Panc1 (cell line): Measurements from ENCODE around the gene GRID1. TPM values are rescaled to one million over a fixed set of nuclear protein-coding genes. Genes with fewer than 3 reads are reported as not detected.

Experiments used
- ATAC-seq: fragments of 200-7000 bp; cut with Tn5 transposase; 2 replicates; pipeline ENCODE4 v1.9.1; 2020; ENCODE audit warnings: mild to moderate bottlenecking, moderate library complexity
- BruUV-seq: library from RNA; stranded (reverse); fragments of 400-500 nt; replicated peaks from 2 replicates; lab custom pipeline; 2021; lab: Mats Ljungman, UMichigan
- CTCF ChIA-PET: fragments of 300-600 bp; sonication (Branson Sonifier 250); formaldehyde crosslinking; loops from one replicate; lab custom pipeline; 2022; ENCODE audit warnings: antibody characterized with exemption; lab: Charles Lee
- POLR2A ChIA-PET: fragments of 300-600 bp; sonication (Branson Sonifier 250); formaldehyde crosslinking; loops from one replicate; lab custom pipeline; 2022; ENCODE audit warnings: antibody characterized with exemption; lab: Charles Lee
- DNase-seq: peaks from one replicate; pipeline ENCODE4 v3.0.0-alpha.2; 2010; ENCODE audit warnings: low read depth, low spot score
- H3K27ac ChIP-seq: 2 replicates; pipeline ENCODE4 v1.5.1; 2011; ENCODE audit warnings: mild to moderate bottlenecking, low read length, inconsistent platforms
- H3K27me3 ChIP-seq: fragments of 200-500 bp; sonication (Bioruptor generic); 2 replicates; pipeline ENCODE4 v1.6.0; 2014; ENCODE audit warnings: low read length, inconsistent platforms; ENCODE audit not compliant: control insufficient read depth, insufficient read depth
- H3K36me3 ChIP-seq: fragments of 200-500 bp; sonication (Bioruptor generic); 2 replicates; pipeline ENCODE4 v1.5.1; 2014; ENCODE audit warnings: inconsistent platforms, mild to moderate bottlenecking, low read length, moderate library complexity; ENCODE audit not compliant: control insufficient read depth, insufficient read depth
- H3K4me1 ChIP-seq: 2 replicates; pipeline ENCODE4 v1.5.1; 2011; ENCODE audit warnings: inconsistent platforms, mild to moderate bottlenecking, low read length, moderate library complexity; ENCODE audit not compliant: control insufficient read depth, insufficient read depth
- H3K4me3 ChIP-seq, 2 experiments: 2 replicates each; pipeline ENCODE4 v1.5.1; 2011 to 2012; ENCODE audit warnings: low read depth in 2 of 2, low read length in 2 of 2, mild to moderate bottlenecking in 2 of 2, inconsistent platforms in 1 of 2, moderate library complexity in 1 of 2
- H3K9me3 ChIP-seq: fragments of 200-500 bp; sonication (Bioruptor generic); 2 replicates; pipeline ENCODE4 v1.5.1; 2014; ENCODE audit warnings: low read depth, mild to moderate bottlenecking, inconsistent platforms, low read length, moderate library complexity; ENCODE audit not compliant: control insufficient read depth, insufficient read depth
- POLR2AphosphoS5 ChIP-seq: IDR thresholded peaks from 2 replicates; pipeline ENCODE4 v1.6.1; 2012; ENCODE audit warnings: mild to moderate bottlenecking, low read depth, low read length, moderate library complexity
- SIN3A ChIP-seq: IDR thresholded peaks from 2 replicates; pipeline ENCODE4 v1.6.1; 2012; ENCODE audit warnings: low read depth, mild to moderate bottlenecking, low read length, moderate library complexity, borderline replicate concordance; ENCODE audit not compliant: insufficient read depth
- TCF7L2 ChIP-seq: IDR thresholded peaks from 2 replicates; pipeline ENCODE4 v1.6.1; 2011; ENCODE audit warnings: mild to moderate bottlenecking, low read depth, low read length, inconsistent platforms
- in situ Hi-C: cut with HindIII; loops from 2 replicates; pipeline ENCODE4 v1.10.0; 2016; ENCODE audit warnings: low sequenced_read_pairs, low pct_unique_long_range_greater_than_20kb
- intact Hi-C: fragments of 100-400 bp; cut with micrococcal nuclease; formaldehyde crosslinking; loops from one replicate; pipeline ENCODE4 v1.10.0; 2022; ENCODE audit not compliant: unreplicated experiment
- total RNA-seq: library from RNA; stranded (reverse); gene quantifications from one replicate; pipeline ENCODE4 v1.2.1, GENCODE V29; 2021; ENCODE audit not compliant: unreplicated experiment
- TF ChIP-seq, protein P1 (sequence below), 2 experiments: IDR thresholded peaks; 2 replicates each; pipeline ENCODE4 v1.6.1; 2011 to 2012; ENCODE audit warnings: low read depth in 2 of 2, control low read depth in 1 of 2, low read length in 1 of 2, mild to moderate bottlenecking in 1 of 2, moderate library complexity in 1 of 2; ENCODE audit not compliant: insufficient read depth in 1 of 2
- TF ChIP-seq, protein P2 (sequence below): fragments of 450-650 bp; IDR thresholded peaks from 2 replicates; pipeline ENCODE4 v1.5.1; 2017; ENCODE audit warnings: mild to moderate bottlenecking

GRID1 gene
- total RNA-seq, 1 experiment from 2014 or later = 2.3 TPM

DNA sequence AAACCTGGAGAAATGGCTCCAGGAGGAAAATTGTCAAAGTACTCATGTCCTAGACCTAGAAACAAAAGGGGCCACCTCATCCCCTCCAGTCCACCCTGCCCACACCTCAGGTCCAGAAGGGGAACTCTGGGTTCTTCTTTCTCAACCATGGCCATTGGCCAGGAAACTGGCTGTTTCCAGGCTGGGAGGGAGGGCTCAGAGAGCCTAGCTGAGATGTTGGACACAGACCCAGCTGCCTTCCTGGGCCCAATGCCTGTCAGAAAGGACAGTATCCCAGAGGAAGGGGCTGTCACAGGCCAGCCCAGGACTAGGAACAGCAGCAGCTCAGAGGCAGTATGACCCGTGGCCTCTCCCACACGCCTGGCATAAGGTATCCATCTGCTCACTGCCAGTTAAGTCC lies 9.6 kb downstream of the GRID1 start:
- Histone ChIP-seq H3K27me3 (no peaks in the 10 kb centered on the region), H3K4me1 (no peaks in the 10 kb centered on the region), H3K9me3 (no peaks in the 10 kb centered on the region), H3K27ac (no peak overlapping the region), H3K36me3 (no peaks in the 10 kb centered on the region), H3K4me3 (no peak overlapping the region)
- ATAC-seq (no peak), DNase-seq (no peak)
- CTCF ChIA-PET = no interaction called here
- POLR2A ChIA-PET = no interaction called here
- TF ChIP-seq POLR2AphosphoS5 = no peak
- TF ChIP-seq, protein P1, sequence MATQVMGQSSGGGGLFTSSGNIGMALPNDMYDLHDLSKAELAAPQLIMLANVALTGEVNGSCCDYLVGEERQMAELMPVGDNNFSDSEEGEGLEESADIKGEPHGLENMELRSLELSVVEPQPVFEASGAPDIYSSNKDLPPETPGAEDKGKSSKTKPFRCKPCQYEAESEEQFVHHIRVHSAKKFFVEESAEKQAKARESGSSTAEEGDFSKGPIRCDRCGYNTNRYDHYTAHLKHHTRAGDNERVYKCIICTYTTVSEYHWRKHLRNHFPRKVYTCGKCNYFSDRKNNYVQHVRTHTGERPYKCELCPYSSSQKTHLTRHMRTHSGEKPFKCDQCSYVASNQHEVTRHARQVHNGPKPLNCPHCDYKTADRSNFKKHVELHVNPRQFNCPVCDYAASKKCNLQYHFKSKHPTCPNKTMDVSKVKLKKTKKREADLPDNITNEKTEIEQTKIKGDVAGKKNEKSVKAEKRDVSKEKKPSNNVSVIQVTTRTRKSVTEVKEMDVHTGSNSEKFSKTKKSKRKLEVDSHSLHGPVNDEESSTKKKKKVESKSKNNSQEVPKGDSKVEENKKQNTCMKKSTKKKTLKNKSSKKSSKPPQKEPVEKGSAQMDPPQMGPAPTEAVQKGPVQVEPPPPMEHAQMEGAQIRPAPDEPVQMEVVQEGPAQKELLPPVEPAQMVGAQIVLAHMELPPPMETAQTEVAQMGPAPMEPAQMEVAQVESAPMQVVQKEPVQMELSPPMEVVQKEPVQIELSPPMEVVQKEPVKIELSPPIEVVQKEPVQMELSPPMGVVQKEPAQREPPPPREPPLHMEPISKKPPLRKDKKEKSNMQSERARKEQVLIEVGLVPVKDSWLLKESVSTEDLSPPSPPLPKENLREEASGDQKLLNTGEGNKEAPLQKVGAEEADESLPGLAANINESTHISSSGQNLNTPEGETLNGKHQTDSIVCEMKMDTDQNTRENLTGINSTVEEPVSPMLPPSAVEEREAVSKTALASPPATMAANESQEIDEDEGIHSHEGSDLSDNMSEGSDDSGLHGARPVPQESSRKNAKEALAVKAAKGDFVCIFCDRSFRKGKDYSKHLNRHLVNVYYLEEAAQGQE (IDR thresholded peaks at IDR 0.05; ENCODE audit: insufficient read depth in 1 of 2, low read depth in 2 of 2, low read length in 1 of 2) = no peak
- TF ChIP-seq SIN3A = no peak
- TF ChIP-seq TCF7L2 = no peak
- TF ChIP-seq, protein P2, sequence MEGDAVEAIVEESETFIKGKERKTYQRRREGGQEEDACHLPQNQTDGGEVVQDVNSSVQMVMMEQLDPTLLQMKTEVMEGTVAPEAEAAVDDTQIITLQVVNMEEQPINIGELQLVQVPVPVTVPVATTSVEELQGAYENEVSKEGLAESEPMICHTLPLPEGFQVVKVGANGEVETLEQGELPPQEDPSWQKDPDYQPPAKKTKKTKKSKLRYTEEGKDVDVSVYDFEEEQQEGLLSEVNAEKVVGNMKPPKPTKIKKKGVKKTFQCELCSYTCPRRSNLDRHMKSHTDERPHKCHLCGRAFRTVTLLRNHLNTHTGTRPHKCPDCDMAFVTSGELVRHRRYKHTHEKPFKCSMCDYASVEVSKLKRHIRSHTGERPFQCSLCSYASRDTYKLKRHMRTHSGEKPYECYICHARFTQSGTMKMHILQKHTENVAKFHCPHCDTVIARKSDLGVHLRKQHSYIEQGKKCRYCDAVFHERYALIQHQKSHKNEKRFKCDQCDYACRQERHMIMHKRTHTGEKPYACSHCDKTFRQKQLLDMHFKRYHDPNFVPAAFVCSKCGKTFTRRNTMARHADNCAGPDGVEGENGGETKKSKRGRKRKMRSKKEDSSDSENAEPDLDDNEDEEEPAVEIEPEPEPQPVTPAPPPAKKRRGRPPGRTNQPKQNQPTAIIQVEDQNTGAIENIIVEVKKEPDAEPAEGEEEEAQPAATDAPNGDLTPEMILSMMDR = no peak
- intact Hi-C loops = no loop called here
- no TSS peak for BruUV-seq
- in situ Hi-C loops = no loop called here

DNA sequence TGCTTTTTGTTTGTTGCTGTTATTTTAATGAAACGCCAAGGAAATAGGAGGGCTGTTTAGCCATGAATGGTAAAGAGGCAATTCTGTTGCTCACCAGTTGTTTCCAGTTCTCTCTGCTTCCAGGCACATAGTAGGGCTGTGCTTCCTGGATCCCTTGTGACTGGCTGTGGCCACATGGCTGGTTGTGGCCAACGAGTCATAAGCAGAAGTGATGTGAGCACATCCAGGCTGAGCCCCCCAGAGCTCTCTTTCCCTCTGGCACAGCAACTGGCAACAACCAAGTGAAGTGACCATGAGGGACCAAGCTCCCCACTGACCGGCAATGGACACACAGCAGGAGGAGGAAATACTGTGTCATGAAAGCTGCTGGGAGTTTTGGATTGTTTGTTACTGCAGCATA lies 10.3 kb downstream of the GRID1 start:
- intact Hi-C loops (no loop called here), in situ Hi-C loops (no loop called here)
- Histone ChIP-seq H3K36me3 (no peaks in the 10 kb centered on the region), H3K4me1 (no peaks in the 10 kb centered on the region), H3K4me3 (no peak overlapping the region), H3K27me3 (no peaks in the 10 kb centered on the region), H3K9me3 (no peaks in the 10 kb centered on the region), H3K27ac (no peak overlapping the region)
- TF ChIP-seq, protein P2 = no peak
- TF ChIP-seq, protein P1 (IDR thresholded peaks at IDR 0.05; ENCODE audit: insufficient read depth in 1 of 2, low read depth in 2 of 2, low read length in 1 of 2) = no peak
- TF ChIP-seq SIN3A (no peak), TCF7L2 (no peak), POLR2AphosphoS5 (no peak)
- ChIA-PET CTCF (no interaction called here), POLR2A (no interaction called here)
- DNase-seq = no peak
- BruUV-seq = no TSS peak
- ATAC-seq = no peak
